ENCODE results near the gene TTC4.

Gene TTC4

GRCh38 chr1:54723985-54724384, 8.3 kb downstream of the TTC4 start:
- Histone ChIP-seq H3K4me3 (ENCODE audit: extremely low read depth, insufficient read depth, low read length, poor library complexity, severe bottlenecking) (no peak overlapping the region), H3K27ac (ENCODE audit: low read depth, low read length, severe bottlenecking) (no peak overlapping the region), H3K36me3 (ENCODE audit: control insufficient read depth, insufficient read depth, low read length) (peaks cover 90% of the 10 kb centered on the region), H3K9me3 (ENCODE audit: control insufficient read depth, low read length) (peaks cover 10% of the 10 kb centered on the region), H3K4me1 (ENCODE audit: control insufficient read depth, insufficient read depth, low read length, poor library complexity, severe bottlenecking) (no peaks in the 10 kb centered on the region)

GRCh38 chr1:54724771-54725170, 9.1 kb downstream of the TTC4 start:
- Histone ChIP-seq H3K27ac (ENCODE audit: low read depth, low read length, severe bottlenecking) (no peak overlapping the region), H3K4me1 (ENCODE audit: control insufficient read depth, insufficient read depth, low read length, poor library complexity, severe bottlenecking) (no peaks in the 10 kb centered on the region), H3K9me3 (ENCODE audit: control insufficient read depth, low read length) (peaks cover 10% of the 10 kb centered on the region), H3K4me3 (ENCODE audit: extremely low read depth, insufficient read depth, low read length, poor library complexity, severe bottlenecking) (no peak overlapping the region), H3K36me3 (ENCODE audit: control insufficient read depth, insufficient read depth, low read length) (peaks cover 92% of the 10 kb centered on the region)
- WGBS, 2 experiments (ENCODE audit: insufficient coverage in 2 of 2), result 89% methylated on average over 1 of the region's 1 CpG; no CpG with 5 or more reads in 1 of the 2 experiments

GRCh38 chr1:54728027-54728426, 12.4 kb downstream of the TTC4 start:
- 87 to 90% methylated on average over 2 to 3 of the region's 3 CpGs for WGBS, 2 experiments (ENCODE audit: insufficient coverage in 2 of 2)
- H3K4me1 ChIP-seq (ENCODE audit: control insufficient read depth, insufficient read depth, low read length, poor library complexity, severe bottlenecking), result no peaks in the 10 kb centered on the region
- peaks cover 10% of the 10 kb centered on the region for H3K9me3 ChIP-seq (ENCODE audit: control insufficient read depth, low read length)
- no peak overlapping the region for H3K4me3 ChIP-seq (ENCODE audit: extremely low read depth, insufficient read depth, low read length, poor library complexity, severe bottlenecking)
- H3K36me3 ChIP-seq (ENCODE audit: control insufficient read depth, insufficient read depth, low read length), result peaks cover 91% of the 10 kb centered on the region
- H3K27ac ChIP-seq (ENCODE audit: low read depth, low read length, severe bottlenecking), result no peak overlapping the region

GRCh38 chr1:54736685-54737084, 21.0 kb downstream of the TTC4 start:
- Histone ChIP-seq H3K9me3 (ENCODE audit: control insufficient read depth, low read length) (no peaks in the 10 kb centered on the region), H3K36me3 (ENCODE audit: control insufficient read depth, insufficient read depth, low read length) (peaks cover 82% of the 10 kb centered on the region), H3K4me1 (ENCODE audit: control insufficient read depth, insufficient read depth, low read length, poor library complexity, severe bottlenecking) (no peaks in the 10 kb centered on the region), H3K27ac (ENCODE audit: low read depth, low read length, severe bottlenecking) (no peak overlapping the region), H3K4me3 (ENCODE audit: extremely low read depth, insufficient read depth, low read length, poor library complexity, severe bottlenecking) (no peak overlapping the region)
- WGBS, 2 experiments (ENCODE audit: insufficient coverage in 2 of 2), result 93% methylated on average over 5 of the region's 5 CpGs

GRCh38 chr1:54738244-54738643, 22.6 kb downstream of the TTC4 start:
- WGBS, 2 experiments (ENCODE audit: insufficient coverage in 2 of 2), result 96 to 100% methylated on average over 2 to 4 of the region's 6 CpGs
- no peaks in the 10 kb centered on the region for H3K4me1 ChIP-seq (ENCODE audit: control insufficient read depth, insufficient read depth, low read length, poor library complexity, severe bottlenecking)

GRCh38 chr1:54741531-54741930, 25.9 kb downstream of the TTC4 start:
- H3K9me3 ChIP-seq (ENCODE audit: control insufficient read depth, low read length), result no peaks in the 10 kb centered on the region
- no peak overlapping the region for H3K4me3 ChIP-seq (ENCODE audit: extremely low read depth, insufficient read depth, low read length, poor library complexity, severe bottlenecking)
- H3K36me3 ChIP-seq (ENCODE audit: control insufficient read depth, insufficient read depth, low read length), result peaks cover 64% of the 10 kb centered on the region
- 93 to 94% methylated on average over 3 to 4 of the region's 4 CpGs for WGBS, 2 experiments (ENCODE audit: insufficient coverage in 2 of 2)
- H3K27ac ChIP-seq (ENCODE audit: low read depth, low read length, severe bottlenecking), result no peak overlapping the region
- H3K4me1 ChIP-seq (ENCODE audit: control insufficient read depth, insufficient read depth, low read length, poor library complexity, severe bottlenecking), result no peaks in the 10 kb centered on the region

More at GRCh38 chr1:54738244-54738643, 22.6 kb downstream of the TTC4 start:
- Histone ChIP-seq H3K36me3 (ENCODE audit: control insufficient read depth, insufficient read depth, low read length) (peaks cover 84% of the 10 kb centered on the region), H3K27ac (ENCODE audit: low read depth, low read length, severe bottlenecking) (no peak overlapping the region), H3K4me3 (ENCODE audit: extremely low read depth, insufficient read depth, low read length, poor library complexity, severe bottlenecking) (no peak overlapping the region), H3K9me3 (ENCODE audit: control insufficient read depth, low read length) (no peaks in the 10 kb centered on the region)

GRCh38 chr1:54742282-54742681, 26.6 kb downstream of the TTC4 start:
- Histone ChIP-seq H3K27ac (ENCODE audit: low read depth, low read length, severe bottlenecking) (no peak overlapping the region), H3K4me1 (ENCODE audit: control insufficient read depth, insufficient read depth, low read length, poor library complexity, severe bottlenecking) (no peaks in the 10 kb centered on the region), H3K36me3 (ENCODE audit: control insufficient read depth, insufficient read depth, low read length) (peaks cover 56% of the 10 kb centered on the region), H3K9me3 (ENCODE audit: control insufficient read depth, low read length) (no peaks in the 10 kb centered on the region), H3K4me3 (ENCODE audit: extremely low read depth, insufficient read depth, low read length, poor library complexity, severe bottlenecking) (no peak overlapping the region)
- WGBS, 2 experiments (ENCODE audit: insufficient coverage in 2 of 2), result 94 to 100% methylated on average over 2 to 3 of the region's 4 CpGs

- H3K27ac ChIP-seq (ENCODE audit: low read depth, low read length, severe bottlenecking), result no peak overlapping the region
- no peaks in the 10 kb centered on the region for H3K9me3 ChIP-seq (ENCODE audit: control insufficient read depth, low read length)
- WGBS, 2 experiments (ENCODE audit: insufficient coverage in 2 of 2), result 88 to 93% methylated on average over 9 of the region's 12 CpGs
Observed at GRCh38 chr1:54743416-54744226, 28.0 kb downstream of the TTC4 start.

GRCh38 chr1:54744696-54745095, 29.0 kb downstream of the TTC4 start:
- Histone ChIP-seq H3K27ac (ENCODE audit: low read depth, low read length, severe bottlenecking) (no peak overlapping the region), H3K4me1 (ENCODE audit: control insufficient read depth, insufficient read depth, low read length, poor library complexity, severe bottlenecking) (no peaks in the 10 kb centered on the region), H3K9me3 (ENCODE audit: control insufficient read depth, low read length) (no peaks in the 10 kb centered on the region), H3K4me3 (ENCODE audit: extremely low read depth, insufficient read depth, low read length, poor library complexity, severe bottlenecking) (no peak overlapping the region), H3K36me3 (ENCODE audit: control insufficient read depth, insufficient read depth, low read length) (peaks cover 38% of the 10 kb centered on the region)
- WGBS, 2 experiments (ENCODE audit: insufficient coverage in 2 of 2), result 95 to 98% methylated on average over 3 of the region's 3 CpGs

More at GRCh38 chr1:54743416-54744226, 28.0 kb downstream of the TTC4 start:
- Histone ChIP-seq H3K4me3 (ENCODE audit: extremely low read depth, insufficient read depth, low read length, poor library complexity, severe bottlenecking) (no peak overlapping the region), H3K4me1 (ENCODE audit: control insufficient read depth, insufficient read depth, low read length, poor library complexity, severe bottlenecking) (no peaks in the 10 kb centered on the region), H3K36me3 (ENCODE audit: control insufficient read depth, insufficient read depth, low read length) (peaks cover 47% of the 10 kb centered on the region)

- 90 to 95% methylated on average over 5 to 6 of the region's 6 CpGs for WGBS, 2 experiments (ENCODE audit: insufficient coverage in 2 of 2)
- Histone ChIP-seq H3K9me3 (ENCODE audit: control insufficient read depth, low read length) (no peaks in the 10 kb centered on the region), H3K27ac (ENCODE audit: low read depth, low read length, severe bottlenecking) (no peak overlapping the region), H3K36me3 (ENCODE audit: control insufficient read depth, insufficient read depth, low read length) (peaks cover 32% of the 10 kb centered on the region), H3K4me1 (ENCODE audit: control insufficient read depth, insufficient read depth, low read length, poor library complexity, severe bottlenecking) (no peaks in the 10 kb centered on the region), H3K4me3 (ENCODE audit: extremely low read depth, insufficient read depth, low read length, poor library complexity, severe bottlenecking) (no peak overlapping the region)
Observed at GRCh38 chr1:54745274-54745673, 29.6 kb downstream of the TTC4 start.

- Histone ChIP-seq H3K27ac (ENCODE audit: low read depth, low read length, severe bottlenecking) (no peak overlapping the region), H3K4me1 (ENCODE audit: control insufficient read depth, insufficient read depth, low read length, poor library complexity, severe bottlenecking) (no peaks in the 10 kb centered on the region), H3K4me3 (ENCODE audit: extremely low read depth, insufficient read depth, low read length, poor library complexity, severe bottlenecking) (no peak overlapping the region), H3K36me3 (ENCODE audit: control insufficient read depth, insufficient read depth, low read length) (peaks cover 27% of the 10 kb centered on the region), H3K9me3 (ENCODE audit: control insufficient read depth, low read length) (no peaks in the 10 kb centered on the region)
- 89 to 100% methylated on average over 1 to 4 of the region's 4 CpGs for WGBS, 2 experiments (ENCODE audit: insufficient coverage in 2 of 2)
Observed at GRCh38 chr1:54745864-54746263, 30.2 kb downstream of the TTC4 start.

Data from mesodermal cell (in vitro differentiated cells).